C4-2B (cell line): ENCODE results near the gene OTOG.

Source experiments
- H3K27ac ChIP-seq: fragments of 450-650 bp; 2 replicates; pipeline ENCODE4 v1.5.1; 2017
- CTCF ChIP-seq: fragments of 450-650 bp; conservative IDR thresholded peaks from 2 replicates; pipeline ENCODE4 v1.5.1; 2017; ENCODE audit warnings: mild to moderate bottlenecking
- ZFX ChIP-seq: fragments of 450-650 bp; IDR thresholded peaks from 2 replicates; pipeline ENCODE4 v1.6.1; 2017

OTOG gene

GRCh38 chr11:17572791-17573460, 25.9 kb downstream of the OTOG start:
- no peak for TF ChIP-seq ZFX
- no peak for TF ChIP-seq CTCF
- H3K27ac ChIP-seq: no peak overlapping the region

GRCh38 chr11:17573526-17573925, 26.5 kb downstream of the OTOG start:
- TF ChIP-seq CTCF (no peak), ZFX (no peak)
- H3K27ac ChIP-seq: no peak overlapping the region

- no peak for TF ChIP-seq CTCF
- no peak for TF ChIP-seq ZFX
Measured at GRCh38 chr11:17574141-17575091, 27.4 kb downstream of the OTOG start.

GRCh38 chr11:17575431-17576425, 28.7 kb downstream of the OTOG start:
- H3K27ac ChIP-seq: no peak overlapping the region
- no peak for TF ChIP-seq CTCF
- no peak for TF ChIP-seq ZFX

More at GRCh38 chr11:17574141-17575091, 27.4 kb downstream of the OTOG start:
- H3K27ac ChIP-seq: no peak overlapping the region

- TF ChIP-seq ZFX: no peak; the same call in 1 of the 2 replicates
- TF ChIP-seq CTCF: no peak
- no peak overlapping the region for H3K27ac ChIP-seq
Measured at GRCh38 chr11:17578296-17578695, 31.2 kb downstream of the OTOG start.

- TF ChIP-seq CTCF (no peak), ZFX (no peak)
- H3K27ac ChIP-seq: no peak overlapping the region
Measured at GRCh38 chr11:17578958-17579357, 31.9 kb downstream of the OTOG start.
